T-helper 17 cell (primary cell): ENCODE measurements around the gene ZNF439. TPM values are rescaled to one million over a fixed set of nuclear protein-coding genes. Genes with fewer than 3 reads are reported as not detected.
"Not testable (repeated sequence)": the region's sequence is repeated elsewhere in the genome, so short reads cannot be mapped to it uniquely, and the experiment has no call there.

Experiments
- ATAC-seq: fragments of 150-1000 bp; cut with Tn5 transposase; 2 replicates; pipeline ENCODE4 v1.10.0; 2021; ENCODE audit warnings: mild to moderate bottlenecking, moderate library complexity
- DNase-seq, 3 donors: peaks; one replicate each; pipeline versions ENCODE4 v3.0.0 to v3.0.0-alpha.2; 2020 to 2021
- H3K9me3 ChIP-seq: one replicate; pipeline ENCODE4 v1.7.0; 2013; ENCODE audit warnings: low read length, mild to moderate bottlenecking; ENCODE audit not compliant: control insufficient read depth, poor library complexity, severe bottlenecking
- H3K27ac Mint-ChIP-seq: one replicate; pipeline ENCODE4 v1.8.0; 2022; ENCODE audit warnings: mild to moderate bottlenecking, moderate library complexity, mixed read lengths
- H3K27me3 Mint-ChIP-seq: one replicate; pipeline ENCODE4 v1.8.0; 2022; ENCODE audit warnings: mixed read lengths
- H3K36me3 Mint-ChIP-seq: one replicate; pipeline ENCODE4 v1.8.0; 2022; ENCODE audit warnings: low read depth, mixed read lengths
- H3K4me1 Mint-ChIP-seq: one replicate; pipeline ENCODE4 v1.8.0; 2022; ENCODE audit warnings: mild to moderate bottlenecking, mixed read lengths
- H3K4me3 Mint-ChIP-seq: one replicate; pipeline ENCODE4 v1.8.0; 2022; ENCODE audit warnings: mild to moderate bottlenecking, moderate library complexity, mixed read lengths
- total RNA-seq, 4 donors: library from RNA in 2 of 4; stranded (reverse) in 2 of 4; gene quantifications; one replicate each; pipeline ENCODE4 v1.2.3 and lab custom pipeline; 2022 to 2026

Gene ZNF439
- total RNA-seq, 2 donors from 2014 or later, result 4.5 to 8.4 TPM

- peak; percentile 12 to 43 (median 26) for DNase-seq
- ATAC-seq, result peak; percentile 68
- no peak overlapping the region for H3K27ac Mint-ChIP-seq
- H3K4me3 Mint-ChIP-seq, result no peak overlapping the region
- no peaks in the 10 kb centered on the region for H3K27me3 Mint-ChIP-seq
- H3K36me3 Mint-ChIP-seq, result no peaks in the 10 kb centered on the region
- peaks cover 11% of the 10 kb centered on the region for H3K4me1 Mint-ChIP-seq
- no peaks in the 10 kb centered on the region for H3K9me3 ChIP-seq
These were observed 32.8 kb downstream of the ZNF439 start for GRCh38 chr19:11881151-11881800.

DNA sequence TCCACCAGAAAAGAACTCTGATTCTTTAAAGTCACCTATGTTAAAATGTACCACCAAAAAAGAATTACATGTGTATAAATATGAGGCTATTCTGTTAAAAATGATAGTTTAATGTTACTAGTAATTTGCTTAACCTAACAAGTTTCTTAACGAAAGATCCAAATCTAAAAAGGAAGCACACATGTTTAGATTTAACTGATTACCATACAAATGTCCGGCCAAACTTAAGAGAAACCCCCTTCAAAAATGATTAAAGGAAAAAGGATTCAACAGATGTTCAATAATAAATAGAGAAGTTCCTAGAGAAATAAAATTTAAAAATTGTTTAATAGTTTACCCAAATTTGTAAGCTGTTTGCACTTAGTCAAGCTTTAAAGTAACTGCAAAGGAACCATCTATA, 34.1 kb downstream of the ZNF439 start:
- H3K36me3 Mint-ChIP-seq, result no peaks in the 10 kb centered on the region
- no peaks in the 10 kb centered on the region for H3K27me3 Mint-ChIP-seq
- H3K9me3 ChIP-seq, result no peaks in the 10 kb centered on the region
- H3K4me3 Mint-ChIP-seq, result no peak overlapping the region
- DNase-seq (no peak), ATAC-seq (no peak)
- H3K27ac Mint-ChIP-seq, result no peak overlapping the region
- H3K4me1 Mint-ChIP-seq, result peaks cover 15% of the 10 kb centered on the region

GRCh38 chr19:11887234-11887610, 38.7 kb downstream of the ZNF439 start:
- peak overlapping the region; percentile 93 for H3K4me3 Mint-ChIP-seq
- peaks cover 23% of the 10 kb centered on the region for H3K4me1 Mint-ChIP-seq
- H3K9me3 ChIP-seq, result no peaks in the 10 kb centered on the region
- peak; percentile 23 for ATAC-seq
- peak overlapping the region; percentile 88 for H3K27ac Mint-ChIP-seq
- H3K36me3 Mint-ChIP-seq, result no peaks in the 10 kb centered on the region
- no peak for DNase-seq
- H3K27me3 Mint-ChIP-seq, result no peaks in the 10 kb centered on the region

DNA sequence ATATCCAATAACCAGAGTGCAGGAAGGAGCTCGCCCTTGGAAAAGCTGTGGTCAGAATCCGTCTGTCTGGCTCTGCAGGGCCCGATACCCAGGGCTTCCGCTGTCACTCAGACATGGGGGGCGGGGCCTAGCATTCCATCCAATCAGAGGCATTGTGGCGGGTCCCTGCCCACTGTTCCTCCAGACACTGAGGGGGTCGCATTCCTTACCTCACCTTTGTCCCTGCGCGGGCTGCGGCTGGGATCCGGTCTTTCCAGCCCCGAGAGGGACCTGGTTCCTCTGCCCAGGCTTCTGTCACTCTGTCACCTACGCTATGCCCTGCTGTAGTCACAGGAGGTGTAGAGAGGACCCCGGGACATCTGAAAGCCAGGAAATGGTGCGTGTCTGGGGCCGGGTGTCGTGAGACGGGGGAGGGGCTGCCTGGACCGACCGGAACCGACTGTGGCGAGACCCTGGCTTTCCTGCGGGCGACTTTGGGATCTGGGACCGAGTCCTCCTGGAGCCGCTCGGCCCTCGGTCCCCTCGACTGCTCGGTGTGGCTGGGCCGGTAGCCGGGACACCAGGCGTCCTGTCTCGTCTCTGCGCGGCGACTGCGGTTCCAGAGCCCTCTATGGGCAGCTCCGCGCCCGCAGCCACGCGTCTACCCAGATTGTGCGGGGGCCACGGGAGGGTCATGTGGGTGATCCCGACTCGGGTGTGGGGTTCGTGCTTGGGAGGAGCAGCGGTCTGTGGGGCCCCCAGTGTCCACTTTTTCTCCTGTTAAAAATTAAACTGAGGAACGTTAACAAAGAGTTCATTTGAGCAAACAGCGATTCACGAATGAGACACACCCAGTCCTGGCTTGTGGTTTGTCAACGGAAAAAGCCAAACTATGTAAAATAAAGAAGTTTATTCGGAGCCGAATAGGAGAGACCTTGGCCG, 39.3 kb downstream of the ZNF439 start, which contains the start of gene ZNF69:
Gene ZNF69 (plus strand): TSS at position 172 of the 921 bp plus-strand sequence. CDS start 142 bp downstream, at position 314.
- Mint-ChIP-seq H3K27me3 (no peaks in the 10 kb centered on the region), H3K4me1 (peaks cover 23% of the 10 kb centered on the region), H3K36me3 (no peaks in the 10 kb centered on the region), H3K27ac (peak within 1 kb of the TSS; percentile 88), H3K4me3 (peak within 1 kb of the TSS; percentile 93)
- ATAC-seq (peak; percentile 83), DNase-seq (peak; percentile 20 to 23 (median 22))
- no peaks in the 10 kb centered on the region for H3K9me3 ChIP-seq

DNA sequence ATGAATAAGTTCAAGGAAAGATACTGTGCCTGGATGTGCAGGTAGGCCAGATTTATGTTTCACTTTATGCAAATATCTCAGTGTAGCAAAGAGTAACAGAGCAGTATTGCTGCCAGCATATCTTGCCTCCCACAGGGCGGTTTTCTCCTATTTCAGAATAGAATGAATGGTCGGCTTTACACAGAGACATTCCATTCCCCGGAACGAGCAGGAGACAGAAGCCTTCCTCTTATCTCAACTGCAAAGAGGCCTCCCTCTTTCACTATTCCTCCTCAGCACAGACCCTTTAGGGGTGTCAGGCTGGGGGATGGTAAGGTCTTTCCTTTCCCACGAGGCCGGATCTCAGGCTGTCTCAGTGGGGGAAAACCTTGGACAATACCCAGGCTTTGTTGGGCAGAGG, 41.4 kb downstream of the ZNF439 start:
- H3K36me3 Mint-ChIP-seq, H3K9me3 ChIP-seq, H3K4me3 Mint-ChIP-seq, H3K27ac Mint-ChIP-seq, H3K27me3 Mint-ChIP-seq, DNase-seq, ATAC-seq: not testable (repeated sequence)
- H3K4me1 Mint-ChIP-seq, result peaks cover 17% of the 10 kb centered on the region

- no peak overlapping the region for H3K4me3 Mint-ChIP-seq
- H3K9me3 ChIP-seq, result no peaks in the 10 kb centered on the region
- ATAC-seq, result no peak
- H3K27ac Mint-ChIP-seq, result peak overlapping the region; percentile 71
- H3K27me3 Mint-ChIP-seq, result no peaks in the 10 kb centered on the region
- H3K36me3 Mint-ChIP-seq, result peaks cover 2% of the 10 kb centered on the region
- DNase-seq, result no peak
- peaks cover 17% of the 10 kb centered on the region for H3K4me1 Mint-ChIP-seq
These were observed 42.1 kb downstream of the ZNF439 start for GRCh38 chr19:11890634-11891033.

- no peaks in the 10 kb centered on the region for H3K27me3 Mint-ChIP-seq
- no peaks in the 10 kb centered on the region for H3K9me3 ChIP-seq
- no peak for DNase-seq
- H3K4me3 Mint-ChIP-seq, result no peak overlapping the region
- H3K27ac Mint-ChIP-seq, result no peak overlapping the region
- no peaks in the 10 kb centered on the region for H3K4me1 Mint-ChIP-seq
- H3K36me3 Mint-ChIP-seq, result peaks cover 2% of the 10 kb centered on the region
- ATAC-seq, result no peak
These were observed 46.3 kb downstream of the ZNF439 start for GRCh38 chr19:11894851-11895250.

DNA sequence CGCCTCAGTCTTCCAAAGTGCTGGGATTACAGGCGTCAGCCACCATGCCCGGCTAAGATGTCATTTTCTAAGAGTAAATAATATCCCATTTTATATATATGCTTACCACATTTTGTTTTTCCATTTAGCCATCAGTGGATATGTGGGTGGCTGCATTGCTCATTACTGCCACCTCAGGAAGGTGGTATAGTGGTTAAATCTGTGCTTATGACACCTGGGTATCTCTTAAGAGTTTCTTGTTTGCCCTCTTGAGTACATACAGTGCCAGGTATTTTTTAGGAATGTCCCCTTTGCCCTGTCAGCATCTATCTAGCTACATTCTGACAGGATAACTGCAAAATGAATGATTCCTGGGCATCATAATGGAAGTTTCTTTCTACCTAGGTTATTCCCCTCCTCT, 53.7 kb downstream of the ZNF439 start:
- no peak overlapping the region for H3K27ac Mint-ChIP-seq
- DNase-seq, result no peak
- H3K4me1 Mint-ChIP-seq, result no peaks in the 10 kb centered on the region
- H3K9me3 ChIP-seq, result peaks cover 17% of the 10 kb centered on the region
- no peak for ATAC-seq
- no peaks in the 10 kb centered on the region for H3K27me3 Mint-ChIP-seq
- no peak overlapping the region for H3K4me3 Mint-ChIP-seq
- H3K36me3 Mint-ChIP-seq, result no peaks in the 10 kb centered on the region

- DNase-seq (no peak), ATAC-seq (no peak)
- Mint-ChIP-seq H3K4me3 (no peak overlapping the region), H3K27me3 (no peaks in the 10 kb centered on the region), H3K36me3 (no peaks in the 10 kb centered on the region), H3K4me1 (no peaks in the 10 kb centered on the region), H3K27ac (no peak overlapping the region)
- H3K9me3 ChIP-seq, result peaks cover 17% of the 10 kb centered on the region
These were observed 57.4 kb downstream of the ZNF439 start for GRCh38 chr19:11905928-11906327.

- DNase-seq, H3K4me1 Mint-ChIP-seq, ATAC-seq, H3K36me3 Mint-ChIP-seq, H3K4me3 Mint-ChIP-seq, H3K27me3 Mint-ChIP-seq, H3K9me3 ChIP-seq, H3K27ac Mint-ChIP-seq: not testable (repeated sequence)
These were observed 63.4 kb downstream of the ZNF439 start for GRCh38 chr19:11911937-11912336.

DNA sequence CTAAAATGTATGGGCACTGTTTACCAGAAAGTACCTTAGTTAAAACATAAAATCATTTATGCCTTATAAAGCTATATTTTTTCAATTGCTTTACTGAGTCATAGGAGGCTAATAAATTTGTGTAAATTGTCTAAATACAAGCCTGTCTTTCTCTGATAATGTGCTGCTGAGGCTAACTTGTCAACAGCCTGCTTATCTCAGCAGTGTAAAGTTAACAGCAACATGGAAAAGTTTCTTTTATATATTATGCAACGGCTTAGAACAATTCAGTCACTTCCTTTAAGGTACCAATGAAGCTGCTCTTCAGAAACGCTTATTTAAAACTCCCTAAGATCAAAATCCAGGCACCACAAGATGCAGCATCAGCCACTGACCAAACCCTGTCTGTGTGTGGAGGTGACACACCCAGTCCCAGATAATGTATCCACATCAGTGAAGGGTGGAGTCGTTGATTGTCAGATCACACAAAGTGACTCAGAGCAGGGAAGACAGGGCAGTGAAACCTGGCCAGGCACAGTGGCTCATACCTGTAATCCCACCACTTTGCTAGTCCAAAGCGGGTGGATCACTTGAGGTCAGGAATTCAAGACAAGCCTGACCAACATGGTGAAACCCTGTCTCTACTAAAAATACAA, 66.0 kb downstream of the ZNF439 start:
- not testable (repeated sequence) for H3K4me1 Mint-ChIP-seq, H3K36me3 Mint-ChIP-seq, H3K9me3 ChIP-seq, H3K27ac Mint-ChIP-seq, H3K27me3 Mint-ChIP-seq, DNase-seq, ATAC-seq, H3K4me3 Mint-ChIP-seq
